Immature natural killer cell (primary cell): ENCODE results near the gene RFX8. TPM values are rescaled to one million over a fixed set of nuclear protein-coding genes. Genes with fewer than 3 reads are reported as not detected.
A peak's percentile ranks its signal among the peaks of the same experiment; 100 is the strongest.
"Not testable (repeated sequence)": the region's sequence is repeated elsewhere in the genome, so short reads cannot be mapped to it uniquely, and the experiment has no call there.

Experiments used
- DNase-seq, 3 donors: peaks; one replicate each; pipeline ENCODE4 v3.0.0; 2022; ENCODE audit warnings: mixed read lengths in 1 of 3
- H3K27ac Mint-ChIP-seq, 6 donors: one replicate each; pipeline ENCODE4 v1.8.0; 2020; ENCODE audit warnings: mixed read lengths in 6 of 6, mild to moderate bottlenecking in 5 of 6, inconsistent platforms in 4 of 6, moderate library complexity in 3 of 6
- H3K27me3 Mint-ChIP-seq, 3 donors: one replicate each; pipeline ENCODE4 v1.8.0; 2020 to 2021; ENCODE audit warnings: low read depth in 3 of 3, mild to moderate bottlenecking in 3 of 3, mixed read lengths in 3 of 3, moderate library complexity in 3 of 3, inconsistent platforms in 1 of 3
- H3K36me3 Mint-ChIP-seq, 3 donors: one replicate each; pipeline ENCODE4 v1.8.0; 2020; ENCODE audit warnings: mixed read lengths in 3 of 3, inconsistent platforms in 2 of 3, mild to moderate bottlenecking in 2 of 3
- H3K4me1 Mint-ChIP-seq, 2 donors: one replicate each; pipeline ENCODE4 v1.8.0; 2020; ENCODE audit warnings: inconsistent platforms in 2 of 2, mild to moderate bottlenecking in 2 of 2, mixed read lengths in 2 of 2, moderate library complexity in 1 of 2
- H3K4me3 Mint-ChIP-seq, 5 donors: one replicate each; pipeline ENCODE4 v1.8.0; 2020; ENCODE audit warnings: mild to moderate bottlenecking in 5 of 5, mixed read lengths in 5 of 5, inconsistent platforms in 3 of 5, moderate library complexity in 3 of 5
- H3K9me3 Mint-ChIP-seq, 6 donors: one replicate each; pipeline ENCODE4 v1.8.0; 2020; ENCODE audit warnings: mild to moderate bottlenecking in 6 of 6, mixed read lengths in 6 of 6, inconsistent platforms in 4 of 6, moderate library complexity in 3 of 6
- polyA plus RNA-seq, 3 donors: library from polyadenylated mRNA; unstranded; fragments of 300-500 nt; fragmentation: Illumina TruSeq; gene quantifications; one replicate each; pipeline ENCODE4 v1.2.3, GENCODE V29; 2021

RFX8 gene
- polyA plus RNA-seq, 3 donors from 2014 or later: not detected

- Mint-ChIP-seq H3K27ac (no peak overlapping the region), H3K27me3 (peaks cover 3 to 15% (median 4%) of the 10 kb centered on the region in 3 donors)
These were observed 2.6 kb upstream of the RFX8 start for GRCh38 chr2:101477556-101477955.

DNA sequence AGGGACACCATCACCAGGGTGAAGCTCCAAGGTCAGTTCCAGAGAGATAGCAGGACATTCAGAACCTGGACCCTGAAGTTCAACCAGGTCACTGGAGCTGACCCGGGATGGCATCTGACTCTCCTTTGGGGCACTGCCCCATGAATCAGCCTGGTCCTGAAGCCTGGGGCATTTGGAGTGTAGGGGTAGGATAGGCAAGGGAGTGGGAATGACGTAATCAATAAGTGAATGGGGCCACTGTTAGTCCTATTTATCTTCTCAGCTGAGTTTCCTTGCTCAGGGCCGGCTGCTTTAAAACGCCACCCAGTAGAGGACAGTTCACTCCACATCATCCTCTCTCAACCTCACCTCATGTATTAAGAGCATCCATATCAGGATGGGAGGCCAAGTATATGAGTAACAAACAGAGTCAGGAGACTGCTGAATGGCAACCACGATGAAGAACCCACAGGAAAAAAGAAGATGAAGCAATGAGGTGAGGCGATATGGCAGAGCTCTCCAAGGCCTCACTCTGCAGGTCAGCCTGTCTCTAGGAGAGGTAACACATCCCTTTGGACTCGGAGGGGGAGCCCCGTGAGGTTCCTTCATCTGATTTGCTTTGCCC is 1.8 kb upstream of the RFX8 start:
- no peaks in the 10 kb centered on the region for H3K9me3 Mint-ChIP-seq
- no peak overlapping the region for H3K4me3 Mint-ChIP-seq
- H3K27ac Mint-ChIP-seq: no peak overlapping the region
- DNase-seq: no peak
- H3K27me3 Mint-ChIP-seq: peaks cover 3 to 15% (median 4%) of the 10 kb centered on the region in 3 donors
- no peaks in the 10 kb centered on the region for H3K36me3 Mint-ChIP-seq
- H3K4me1 Mint-ChIP-seq: peaks cover 9 to 10% of the 10 kb centered on the region in 2 donors

More at GRCh38 chr2:101477556-101477955, 2.6 kb upstream of the RFX8 start:
- Mint-ChIP-seq H3K36me3 (no peaks in the 10 kb centered on the region), H3K4me1 (peaks cover 9 to 10% of the 10 kb centered on the region in 2 donors), H3K9me3 (no peaks in the 10 kb centered on the region), H3K4me3 (no peak overlapping the region)
- no peak for DNase-seq

GRCh38 chr2:101473911-101474701 is 806 bp downstream of the RFX8 start:
- H3K9me3 Mint-ChIP-seq: no peaks in the 10 kb centered on the region
- DNase-seq: peak in 2 of 3 donors; percentile 1 to 11
- H3K4me3 Mint-ChIP-seq: peak overlapping the region; percentile 71 to 80 (median 77)
- peaks cover 2 to 17% (median 4%) of the 10 kb centered on the region in 3 donors for H3K27me3 Mint-ChIP-seq
- no peaks in the 10 kb centered on the region for H3K36me3 Mint-ChIP-seq
- peaks cover 9 to 10% of the 10 kb centered on the region in 2 donors for H3K4me1 Mint-ChIP-seq
- H3K27ac Mint-ChIP-seq: no peak overlapping the region

DNA sequence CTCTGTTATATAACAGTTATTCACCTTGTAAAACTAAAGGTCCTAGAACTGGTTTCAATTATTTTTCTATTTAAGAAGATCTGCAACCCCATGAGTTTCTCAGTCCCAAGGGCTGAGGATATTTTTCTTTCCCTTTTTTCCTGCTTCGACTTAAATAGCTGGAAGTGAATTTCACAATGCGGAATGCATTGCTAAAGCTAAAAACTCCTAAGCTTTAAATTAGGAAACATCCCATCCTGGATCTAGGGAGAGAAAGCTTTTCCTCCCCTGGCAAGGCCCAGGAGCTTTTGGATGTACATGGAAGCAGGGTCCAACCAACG is 1.4 kb downstream of the RFX8 start:
- no peaks in the 10 kb centered on the region for H3K9me3 Mint-ChIP-seq
- H3K4me3 Mint-ChIP-seq: peak overlapping the region; percentile 63 to 78 (median 72)
- no peaks in the 10 kb centered on the region for H3K36me3 Mint-ChIP-seq
- peaks cover 9 to 10% of the 10 kb centered on the region in 2 donors for H3K4me1 Mint-ChIP-seq
- DNase-seq: no peak
- H3K27ac Mint-ChIP-seq: no peak overlapping the region
- peaks cover 2 to 17% (median 4%) of the 10 kb centered on the region in 3 donors for H3K27me3 Mint-ChIP-seq

- Mint-ChIP-seq H3K27me3 (peaks cover 0 to 14% (median 2%) of the 10 kb centered on the region in 3 donors), H3K9me3 (no peaks in the 10 kb centered on the region), H3K36me3 (no peaks in the 10 kb centered on the region), H3K4me1 (peaks cover 3 to 5% of the 10 kb centered on the region in 2 donors), H3K4me3 (no peak overlapping the region), H3K27ac (no peak overlapping the region)
- DNase-seq: no peak
These were observed 5.0 kb downstream of the RFX8 start for GRCh38 chr2:101469863-101470262.

DNA sequence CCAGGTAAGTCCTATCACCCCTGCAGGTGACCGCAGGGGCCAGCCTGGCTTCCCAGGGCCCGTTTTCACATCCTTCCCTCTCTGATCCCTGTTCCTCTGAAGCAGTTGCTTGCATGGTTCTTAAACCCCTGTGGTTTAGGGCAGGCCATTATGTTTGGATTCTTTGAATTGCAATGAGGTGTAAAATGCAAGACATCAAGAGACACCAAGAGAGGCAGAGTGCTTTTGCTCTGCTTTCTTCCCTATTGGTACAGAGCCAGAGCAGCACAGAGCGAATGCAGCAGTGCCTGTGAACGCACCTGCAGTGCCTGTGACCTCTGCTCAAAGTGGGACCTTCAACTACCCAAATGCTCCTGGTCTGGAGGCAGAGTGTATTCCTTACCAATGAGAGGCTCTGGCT is 7.6 kb downstream of the RFX8 start:
- Mint-ChIP-seq H3K9me3 (no peaks in the 10 kb centered on the region), H3K27me3 (peaks cover 0 to 10% (median 2%) of the 10 kb centered on the region in 3 donors), H3K4me3 (no peak overlapping the region), H3K36me3 (no peaks in the 10 kb centered on the region), H3K27ac (no peak overlapping the region), H3K4me1 (no peaks in the 10 kb centered on the region)
- no peak for DNase-seq

GRCh38 chr2:101466426-101466825 is 8.5 kb downstream of the RFX8 start:
- H3K9me3 Mint-ChIP-seq: no peaks in the 10 kb centered on the region
- H3K36me3 Mint-ChIP-seq: no peaks in the 10 kb centered on the region
- no peak overlapping the region for H3K4me3 Mint-ChIP-seq
- H3K27ac Mint-ChIP-seq: no peak overlapping the region
- no peaks in the 10 kb centered on the region for H3K4me1 Mint-ChIP-seq
- DNase-seq: no peak
- peaks cover 2 to 12% (median 3%) of the 10 kb centered on the region in 3 donors for H3K27me3 Mint-ChIP-seq

- peaks cover 2 to 12% (median 5%) of the 10 kb centered on the region in 3 donors for H3K27me3 Mint-ChIP-seq
- H3K36me3 Mint-ChIP-seq: no peaks in the 10 kb centered on the region
- H3K27ac Mint-ChIP-seq: no peak overlapping the region
- DNase-seq: no peak
- H3K4me1 Mint-ChIP-seq: no peaks in the 10 kb centered on the region
- H3K4me3 Mint-ChIP-seq: no peak overlapping the region
- H3K9me3 Mint-ChIP-seq: no peaks in the 10 kb centered on the region
These were observed 10.1 kb downstream of the RFX8 start for GRCh38 chr2:101464841-101465240.

DNA sequence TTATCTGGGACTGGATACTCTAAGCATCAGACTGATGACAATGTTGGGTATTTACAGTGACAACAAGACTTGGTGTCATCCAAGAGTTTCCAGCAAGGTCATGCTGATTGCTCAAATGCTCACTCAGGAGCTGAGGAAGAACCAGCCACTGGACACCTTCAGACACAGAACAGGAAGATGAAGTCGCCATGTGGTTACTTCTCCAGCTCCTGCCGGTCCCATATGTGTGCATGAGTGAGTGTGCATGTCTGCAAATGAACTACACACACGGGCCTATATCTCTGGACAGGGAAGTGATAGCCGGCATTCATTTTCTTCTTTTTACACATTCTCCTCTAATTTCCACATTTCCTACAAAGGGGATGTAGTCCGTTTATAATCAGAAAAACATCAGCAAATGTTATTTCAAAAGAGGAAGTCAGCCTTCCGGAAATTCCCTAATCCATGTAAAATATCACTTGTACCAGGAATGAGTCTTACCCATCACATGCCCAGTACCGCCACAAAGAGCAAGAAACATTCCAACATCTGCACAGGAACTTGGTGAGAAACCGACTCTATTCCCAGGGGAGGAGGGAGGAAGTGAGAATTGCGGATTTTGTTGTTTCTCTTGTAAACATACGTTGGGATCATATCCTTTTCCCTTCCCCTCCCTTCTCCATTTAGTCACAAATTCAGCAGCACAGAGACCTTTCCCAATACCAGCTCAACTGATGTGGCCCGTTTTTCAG is 10.8 kb downstream of the RFX8 start:
- H3K4me1 Mint-ChIP-seq: no peaks in the 10 kb centered on the region
- H3K27me3 Mint-ChIP-seq: peaks cover 0 to 12% (median 5%) of the 10 kb centered on the region in 3 donors
- H3K4me3 Mint-ChIP-seq: no peak overlapping the region
- H3K9me3 Mint-ChIP-seq: no peaks in the 10 kb centered on the region
- H3K27ac Mint-ChIP-seq: no peak overlapping the region
- no peaks in the 10 kb centered on the region for H3K36me3 Mint-ChIP-seq
- no peak for DNase-seq

DNA sequence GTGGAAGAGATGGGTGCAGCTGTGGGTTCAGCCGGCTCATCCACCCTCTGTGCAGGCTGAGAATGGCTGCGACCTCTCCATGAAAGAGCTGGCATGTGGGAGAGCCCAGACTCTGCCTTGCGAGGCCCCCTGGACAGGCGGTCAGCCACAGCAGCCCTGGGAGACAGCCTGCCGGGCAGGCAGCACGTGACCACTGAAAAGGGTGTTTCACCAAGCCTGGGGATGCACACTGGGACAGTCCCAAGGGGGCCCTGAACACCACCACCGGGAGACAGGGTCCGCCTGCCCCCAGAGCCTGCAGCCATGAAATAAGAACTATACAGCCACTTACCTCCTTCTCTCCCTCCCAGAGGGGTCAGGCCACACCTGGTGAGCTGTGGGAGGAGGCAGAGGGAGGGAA is 11.5 kb downstream of the RFX8 start:
- Mint-ChIP-seq H3K4me1 (no peaks in the 10 kb centered on the region), H3K27ac (no peak overlapping the region), H3K36me3 (no peaks in the 10 kb centered on the region), H3K27me3 (peaks cover 0 to 12% (median 5%) of the 10 kb centered on the region in 3 donors), H3K9me3 (no peaks in the 10 kb centered on the region), H3K4me3 (no peak overlapping the region)
- DNase-seq: no peak

DNA sequence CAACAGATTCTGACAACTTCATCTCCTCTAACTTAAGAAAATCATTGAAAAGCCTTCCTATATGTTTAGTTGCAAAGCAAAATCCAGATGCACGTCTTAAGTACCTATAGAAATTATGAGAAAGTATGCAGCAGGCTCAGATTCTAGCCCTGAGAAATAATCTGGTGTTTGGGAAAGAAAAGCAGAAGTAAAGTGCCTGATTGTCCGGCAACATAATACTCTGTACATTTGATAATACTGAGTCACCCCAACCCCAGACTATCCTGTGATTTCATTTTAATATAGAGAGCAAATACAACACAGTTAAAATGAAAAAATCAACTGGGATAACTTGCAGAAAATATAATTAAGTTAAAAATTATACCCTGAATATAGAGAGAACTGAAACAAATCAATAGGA is 13.5 kb downstream of the RFX8 start:
- H3K27ac Mint-ChIP-seq: no peak overlapping the region
- peaks cover 0 to 10% (median 5%) of the 10 kb centered on the region in 3 donors for H3K27me3 Mint-ChIP-seq
- no peaks in the 10 kb centered on the region for H3K36me3 Mint-ChIP-seq
- DNase-seq: no peak
- H3K4me1 Mint-ChIP-seq: no peaks in the 10 kb centered on the region
- no peaks in the 10 kb centered on the region for H3K9me3 Mint-ChIP-seq
- no peak overlapping the region for H3K4me3 Mint-ChIP-seq

DNA sequence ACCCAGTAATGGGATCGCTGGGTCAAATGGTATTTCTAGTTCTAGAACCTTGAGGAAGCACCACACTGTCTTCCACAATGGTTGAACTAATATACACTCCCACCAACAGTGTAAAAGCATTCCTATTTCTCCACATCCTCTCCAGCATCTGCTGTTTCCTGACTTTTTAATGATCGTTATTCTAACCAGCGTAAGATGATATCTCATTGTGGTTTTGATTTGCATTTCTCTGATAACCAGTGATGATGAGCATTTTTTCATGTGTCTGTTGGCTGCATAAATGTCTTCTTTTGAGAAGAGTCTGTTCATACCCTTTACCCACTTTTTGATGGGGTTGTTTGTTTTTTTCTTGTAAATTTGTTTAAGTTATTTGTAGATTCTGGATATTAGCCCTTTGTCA is 20.5 kb downstream of the RFX8 start:
- peaks cover 0 to 13% (median 0%) of the 10 kb centered on the region in 3 donors for H3K27me3 Mint-ChIP-seq
- not testable (repeated sequence) for H3K27ac Mint-ChIP-seq, H3K9me3 Mint-ChIP-seq, DNase-seq, H3K36me3 Mint-ChIP-seq, H3K4me1 Mint-ChIP-seq, H3K4me3 Mint-ChIP-seq

- Mint-ChIP-seq H3K36me3 (peaks cover 0 to 2% (median 0%) of the 10 kb centered on the region in 3 donors), H3K4me3 (no peak overlapping the region), H3K27me3 (peaks cover 2 to 13% (median 6%) of the 10 kb centered on the region in 3 donors), H3K27ac (no peak overlapping the region), H3K9me3 (no peaks in the 10 kb centered on the region), H3K4me1 (no peaks in the 10 kb centered on the region)
- no peak for DNase-seq
These were observed 23.9 kb downstream of the RFX8 start for GRCh38 chr2:101450965-101451364.

DNA sequence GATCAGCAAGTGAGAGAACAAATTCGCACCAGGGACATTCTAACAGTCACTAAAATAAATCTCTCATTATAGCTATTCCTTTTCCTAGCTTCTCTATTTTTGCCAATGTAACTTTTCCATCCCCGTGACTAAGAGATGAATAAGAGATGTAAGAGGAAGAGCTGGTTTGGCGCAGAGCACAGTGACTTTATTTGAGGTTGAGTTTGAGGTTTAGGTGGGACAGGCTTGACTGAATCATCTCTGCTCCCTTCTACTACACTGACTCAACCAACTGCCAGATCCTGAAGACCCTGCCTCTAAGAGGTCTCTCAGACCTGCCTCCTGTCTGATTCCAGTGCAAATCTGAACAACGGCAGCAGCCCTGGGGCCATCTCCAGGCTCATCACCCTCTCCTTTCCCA is 28.0 kb downstream of the RFX8 start:
- Mint-ChIP-seq H3K27me3 (peaks cover 2 to 8% (median 6%) of the 10 kb centered on the region in 3 donors), H3K9me3 (peaks cover 2 to 10% (median 5%) of the 10 kb centered on the region in 6 donors), H3K27ac (no peak overlapping the region), H3K4me3 (no peak overlapping the region), H3K4me1 (peaks cover 10 to 14% of the 10 kb centered on the region in 2 donors), H3K36me3 (peaks cover 0 to 8% (median 4%) of the 10 kb centered on the region in 3 donors)
- DNase-seq: no peak
